Neural cell (in vitro differentiated cells): ENCODE measurements around the gene AZIN2. TPM values are rescaled to one million over a fixed set of nuclear protein-coding genes. Genes with fewer than 3 reads are reported as not detected.

Experiments used
- H2AFZ ChIP-seq: fragments of 200-600, 300-800 bp; sonication (generic), shearing (Covaris generic); 2 replicates; pipeline ENCODE4 v1.6.0; 2014; ENCODE audit warnings: low read depth, mild to moderate bottlenecking, antibody characterized with exemption, low read length, moderate library complexity
- H3F3A ChIP-seq: fragments of 200-600 bp; shearing (Covaris generic); 2 replicates; pipeline ENCODE4 v1.6.1; 2016; ENCODE audit warnings: mild to moderate bottlenecking, moderate library complexity, mixed read lengths, antibody characterized with exemption, low read length; ENCODE audit not compliant: insufficient read depth, poor library complexity, severe bottlenecking
- H3K27ac ChIP-seq: fragments of 200-600, 300-800 bp; sonication (generic), shearing (Covaris generic); 2 replicates; pipeline ENCODE4 v1.5.1; 2014; ENCODE audit warnings: mild to moderate bottlenecking, low read length, moderate library complexity
- H3K27me3 ChIP-seq: fragments of 300-800, 200-600 bp; sonication (generic), shearing (Covaris generic); 2 replicates; pipeline ENCODE4 v1.6.0; 2014; ENCODE audit warnings: mild to moderate bottlenecking, low read depth, low read length, moderate library complexity; ENCODE audit not compliant: insufficient read depth
- H3K36me3 ChIP-seq: fragments of 300-800, 200-600 bp; sonication (generic), shearing (Covaris generic); 2 replicates; pipeline ENCODE4 v1.5.1; 2014; ENCODE audit warnings: mild to moderate bottlenecking, antibody characterized with exemption, low read length, moderate library complexity; ENCODE audit not compliant: insufficient read depth
- H3K4me2 ChIP-seq: fragments of 300-800, 200-600 bp; sonication (generic), shearing (Covaris generic); 2 replicates; pipeline ENCODE4 v1.6.0; 2014; ENCODE audit warnings: mild to moderate bottlenecking, low read length
- H3K4me3 ChIP-seq: fragments of 300-800, 200-600 bp; sonication (generic), shearing (Covaris generic); 2 replicates; pipeline ENCODE4 v1.5.1; 2014; ENCODE audit warnings: mild to moderate bottlenecking, low read length, moderate library complexity
- H3K79me2 ChIP-seq: fragments of 200-600 bp; shearing (Covaris generic); replicated peaks from 2 replicates; pipeline ENCODE4 v1.6.0; 2014; ENCODE audit warnings: mild to moderate bottlenecking, low read length, moderate library complexity; ENCODE audit not compliant: insufficient read depth
- H3K9ac ChIP-seq: fragments of 300-800, 200-600 bp; sonication (generic), shearing (Covaris generic); 2 replicates; pipeline ENCODE4 v1.6.1; 2016; ENCODE audit warnings: mild to moderate bottlenecking, low read length, mixed read lengths
- H3K9me2 ChIP-seq: fragments of 200-600 bp; shearing (Covaris generic); 2 replicates; pipeline ENCODE4 v1.6.1; 2016; ENCODE audit warnings: mild to moderate bottlenecking, low read length, mixed read lengths; ENCODE audit not compliant: insufficient read depth
- H3K9me3 ChIP-seq: fragments of 200-600, 300-800 bp; sonication (generic), shearing (Covaris generic); 2 replicates; pipeline ENCODE4 v1.6.1; 2016; ENCODE audit warnings: mild to moderate bottlenecking, mixed run types, low read length, moderate library complexity, mixed read lengths
- H4K20me1 ChIP-seq: fragments of 200-600 bp; shearing (Covaris generic); 2 replicates; pipeline ENCODE4 v1.6.1; 2016; ENCODE audit warnings: mild to moderate bottlenecking, mixed run types; ENCODE audit not compliant: insufficient read depth
- EP300 ChIP-seq: fragments of 450-650 bp; conservative IDR thresholded peaks from 2 replicates; pipeline ENCODE4 v1.6.1; 2014; ENCODE audit warnings: antibody characterized with exemption, mild to moderate bottlenecking, moderate library complexity; ENCODE audit not compliant: poor library complexity, severe bottlenecking
- EZH2 ChIP-seq: fragments of 200-600, 300-800 bp; shearing (Covaris generic), sonication (generic); IDR thresholded peaks from 2 replicates; pipeline ENCODE4 v1.6.1; 2014; ENCODE audit warnings: antibody characterized with exemption, low read length, borderline replicate concordance, mild to moderate bottlenecking; ENCODE audit not compliant: insufficient read depth, poor library complexity, severe bottlenecking
- MXI1 ChIP-seq: fragments of 450-650 bp; conservative IDR thresholded peaks from 2 replicates; pipeline ENCODE4 v1.6.1; 2014; ENCODE audit warnings: antibody characterized with exemption, mild to moderate bottlenecking; ENCODE audit not compliant: poor library complexity, severe bottlenecking
- POLR2AphosphoS5 ChIP-seq: IDR thresholded peaks from 2 replicates; pipeline ENCODE4 v1.6.1; 2012
- RAD21 ChIP-seq: fragments of 450-650 bp; conservative IDR thresholded peaks from 2 replicates; pipeline ENCODE4 v1.6.1; 2014; ENCODE audit warnings: antibody characterized with exemption, mild to moderate bottlenecking, moderate library complexity
- SMC3 ChIP-seq: fragments of 450-650 bp; conservative IDR thresholded peaks from 2 replicates; pipeline ENCODE4 v1.6.1; 2014; ENCODE audit warnings: antibody characterized with exemption, mild to moderate bottlenecking, moderate library complexity; ENCODE audit not compliant: poor library complexity
- TAF1 ChIP-seq: IDR thresholded peaks from 2 replicates; pipeline ENCODE4 v1.6.1; 2012; ENCODE audit warnings: low read depth
- polyA plus RNA-seq: library from polyadenylated mRNA; depleted of rRNA; stranded (reverse); fragments of >200 nt; gene quantifications from 2 replicates; pipeline ENCODE4 v1.2.3, GENCODE V29; 2014
- TF ChIP-seq, protein P1 (sequence below): fragments of 450-650 bp; IDR thresholded peaks from 2 replicates; pipeline ENCODE4 v1.5.1; 2014; ENCODE audit warnings: antibody characterized with exemption, mild to moderate bottlenecking, moderate library complexity; ENCODE audit not compliant: poor library complexity, severe bottlenecking
- TF ChIP-seq, protein P2 (sequence below): IDR thresholded peaks from 2 replicates; pipeline ENCODE4 v1.6.1; 2012; ENCODE audit warnings: borderline replicate concordance

The AZIN2 gene
- polyA plus RNA-seq, 1 donor from 2014 or later: 22.7 TPM

DNA sequence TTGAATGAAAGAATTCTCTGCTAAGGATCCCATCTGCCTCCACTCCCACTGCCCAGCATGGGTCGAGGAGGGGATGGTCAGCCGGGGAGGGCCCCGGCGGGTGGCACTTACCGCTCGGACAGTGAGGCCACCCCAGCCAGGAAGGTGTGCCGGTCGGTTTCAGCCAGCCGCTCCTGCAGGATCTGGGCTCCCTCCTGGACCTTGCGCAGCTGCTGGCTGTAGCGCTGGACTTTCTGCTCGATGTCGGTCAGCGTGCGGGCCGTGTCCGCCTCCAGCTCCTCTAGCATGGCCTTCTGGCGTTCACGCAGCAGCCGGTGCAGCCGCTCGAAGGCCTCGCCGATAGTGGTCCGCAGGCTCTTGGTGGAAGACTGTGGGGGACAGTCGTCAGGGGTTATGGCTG, 78.6 kb downstream of the AZIN2 start:
- H4K20me1 ChIP-seq: no peaks in the 10 kb centered on the region
- H3K4me2 ChIP-seq: no peak overlapping the region
- H3K9me3 ChIP-seq: no peaks in the 10 kb centered on the region
- H3K9ac ChIP-seq: no peak overlapping the region
- no peak overlapping the region for H2AFZ ChIP-seq
- H3K9me2 ChIP-seq: no peaks in the 10 kb centered on the region
- H3K79me2 ChIP-seq: no peaks in the 10 kb centered on the region
- H3K27ac ChIP-seq: no peak overlapping the region
- H3F3A ChIP-seq: no peaks in the 10 kb centered on the region
- H3K27me3 ChIP-seq: no peaks in the 10 kb centered on the region
- no peaks in the 10 kb centered on the region for H3K36me3 ChIP-seq
- TF ChIP-seq EP300: no peak
- no peak for TF ChIP-seq EZH2
- TF ChIP-seq, protein P1, sequence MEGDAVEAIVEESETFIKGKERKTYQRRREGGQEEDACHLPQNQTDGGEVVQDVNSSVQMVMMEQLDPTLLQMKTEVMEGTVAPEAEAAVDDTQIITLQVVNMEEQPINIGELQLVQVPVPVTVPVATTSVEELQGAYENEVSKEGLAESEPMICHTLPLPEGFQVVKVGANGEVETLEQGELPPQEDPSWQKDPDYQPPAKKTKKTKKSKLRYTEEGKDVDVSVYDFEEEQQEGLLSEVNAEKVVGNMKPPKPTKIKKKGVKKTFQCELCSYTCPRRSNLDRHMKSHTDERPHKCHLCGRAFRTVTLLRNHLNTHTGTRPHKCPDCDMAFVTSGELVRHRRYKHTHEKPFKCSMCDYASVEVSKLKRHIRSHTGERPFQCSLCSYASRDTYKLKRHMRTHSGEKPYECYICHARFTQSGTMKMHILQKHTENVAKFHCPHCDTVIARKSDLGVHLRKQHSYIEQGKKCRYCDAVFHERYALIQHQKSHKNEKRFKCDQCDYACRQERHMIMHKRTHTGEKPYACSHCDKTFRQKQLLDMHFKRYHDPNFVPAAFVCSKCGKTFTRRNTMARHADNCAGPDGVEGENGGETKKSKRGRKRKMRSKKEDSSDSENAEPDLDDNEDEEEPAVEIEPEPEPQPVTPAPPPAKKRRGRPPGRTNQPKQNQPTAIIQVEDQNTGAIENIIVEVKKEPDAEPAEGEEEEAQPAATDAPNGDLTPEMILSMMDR: no peak
- TF ChIP-seq SMC3: no peak
- no peak for TF ChIP-seq POLR2AphosphoS5
- TF ChIP-seq RAD21: no peak
- no peak for TF ChIP-seq TAF1
- TF ChIP-seq, protein P2, sequence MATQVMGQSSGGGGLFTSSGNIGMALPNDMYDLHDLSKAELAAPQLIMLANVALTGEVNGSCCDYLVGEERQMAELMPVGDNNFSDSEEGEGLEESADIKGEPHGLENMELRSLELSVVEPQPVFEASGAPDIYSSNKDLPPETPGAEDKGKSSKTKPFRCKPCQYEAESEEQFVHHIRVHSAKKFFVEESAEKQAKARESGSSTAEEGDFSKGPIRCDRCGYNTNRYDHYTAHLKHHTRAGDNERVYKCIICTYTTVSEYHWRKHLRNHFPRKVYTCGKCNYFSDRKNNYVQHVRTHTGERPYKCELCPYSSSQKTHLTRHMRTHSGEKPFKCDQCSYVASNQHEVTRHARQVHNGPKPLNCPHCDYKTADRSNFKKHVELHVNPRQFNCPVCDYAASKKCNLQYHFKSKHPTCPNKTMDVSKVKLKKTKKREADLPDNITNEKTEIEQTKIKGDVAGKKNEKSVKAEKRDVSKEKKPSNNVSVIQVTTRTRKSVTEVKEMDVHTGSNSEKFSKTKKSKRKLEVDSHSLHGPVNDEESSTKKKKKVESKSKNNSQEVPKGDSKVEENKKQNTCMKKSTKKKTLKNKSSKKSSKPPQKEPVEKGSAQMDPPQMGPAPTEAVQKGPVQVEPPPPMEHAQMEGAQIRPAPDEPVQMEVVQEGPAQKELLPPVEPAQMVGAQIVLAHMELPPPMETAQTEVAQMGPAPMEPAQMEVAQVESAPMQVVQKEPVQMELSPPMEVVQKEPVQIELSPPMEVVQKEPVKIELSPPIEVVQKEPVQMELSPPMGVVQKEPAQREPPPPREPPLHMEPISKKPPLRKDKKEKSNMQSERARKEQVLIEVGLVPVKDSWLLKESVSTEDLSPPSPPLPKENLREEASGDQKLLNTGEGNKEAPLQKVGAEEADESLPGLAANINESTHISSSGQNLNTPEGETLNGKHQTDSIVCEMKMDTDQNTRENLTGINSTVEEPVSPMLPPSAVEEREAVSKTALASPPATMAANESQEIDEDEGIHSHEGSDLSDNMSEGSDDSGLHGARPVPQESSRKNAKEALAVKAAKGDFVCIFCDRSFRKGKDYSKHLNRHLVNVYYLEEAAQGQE: no peak
- no peak for TF ChIP-seq MXI1
- H3K4me3 ChIP-seq: no peak overlapping the region

DNA sequence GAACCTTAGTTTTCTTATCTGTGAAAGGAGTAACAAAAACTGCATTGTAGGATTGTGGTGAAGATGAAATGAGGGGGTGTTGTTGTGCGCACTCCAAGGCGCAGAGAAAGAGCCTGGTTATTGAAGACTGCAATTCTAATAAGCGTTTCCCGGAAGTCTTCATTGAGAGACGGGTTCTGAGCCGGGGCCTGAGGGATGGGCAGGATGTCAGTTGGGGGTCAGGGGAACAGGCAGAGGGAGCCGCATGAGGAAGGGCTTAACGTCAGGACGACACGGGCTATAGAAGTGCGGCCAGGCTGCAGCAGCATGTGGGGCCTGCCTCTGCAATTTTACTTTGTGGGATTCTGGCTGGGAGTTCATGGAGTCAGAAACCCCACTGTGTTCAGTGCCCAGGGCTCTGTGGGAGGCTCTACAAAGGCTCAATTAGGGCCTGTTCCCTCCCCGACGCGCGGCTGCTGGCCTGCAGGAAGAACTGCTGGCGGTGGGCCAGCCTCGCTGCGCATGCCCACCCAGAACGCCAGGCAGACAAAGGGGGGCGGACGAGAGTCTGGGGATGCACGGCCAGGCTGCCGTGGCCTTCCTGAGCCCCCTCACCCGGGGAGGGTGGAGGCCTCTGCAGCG, 80.2 kb downstream of the AZIN2 start:
- H3F3A ChIP-seq: no peaks in the 10 kb centered on the region
- no peak overlapping the region for H3K27ac ChIP-seq
- H3K79me2 ChIP-seq: no peaks in the 10 kb centered on the region
- H3K9me2 ChIP-seq: no peaks in the 10 kb centered on the region
- no peak overlapping the region for H2AFZ ChIP-seq
- H3K27me3 ChIP-seq: no peaks in the 10 kb centered on the region
- H3K9ac ChIP-seq: no peak overlapping the region
- no peak overlapping the region for H3K4me3 ChIP-seq
- H4K20me1 ChIP-seq: no peaks in the 10 kb centered on the region
- H3K36me3 ChIP-seq: no peaks in the 10 kb centered on the region
- no peak overlapping the region for H3K4me2 ChIP-seq
- peak; percentile 17 for TF ChIP-seq MXI1
- TF ChIP-seq, protein P1: no peak
- no peaks in the 10 kb centered on the region for H3K9me3 ChIP-seq
